ENCODE measurements around the gene DIO3. TPM values are rescaled to one million over a fixed set of nuclear protein-coding genes. Genes with fewer than 3 reads are reported as not detected.

DIO3 gene
- total and polyA plus RNA-seq, 2 of the 4 experiments (the other 2 are of a cell fraction): not detected

GRCh38 chr14:101598159-101598558, 36.9 kb downstream of the DIO3 start:
- Histone ChIP-seq H3K9me3 (ENCODE audit: control insufficient read depth, insufficient read depth, low read length) (no peaks in the 10 kb centered on the region), H4K91ac (ENCODE audit: insufficient read depth, low read depth, low read length) (no peak overlapping the region), H3K27ac (ENCODE audit: insufficient read depth, low read length) (no peak overlapping the region), H3K4ac (ENCODE audit: low read depth, low read length) (no peak overlapping the region), H3K4me3 (ENCODE audit: insufficient read depth, low read depth, low read length) (no peak overlapping the region), H3K36me3 (ENCODE audit: control insufficient read depth, insufficient read depth, low read length) (no peaks in the 10 kb centered on the region), H2BK20ac (ENCODE audit: low read depth, low read length) (no peak overlapping the region), H3K9me1 (ENCODE audit: insufficient read depth, low read length) (no peaks in the 10 kb centered on the region), H2AK9ac (replicated peaks; ENCODE audit: low read depth, low read length, poor library complexity) (peak overlapping the region; percentile 55), H3K9ac (ENCODE audit: low read depth, low read length) (no peak overlapping the region), H3K56ac (ENCODE audit: extremely low read depth, insufficient read depth, low read length) (no peak overlapping the region), H2BK120ac (ENCODE audit: low read depth, low read length) (no peak overlapping the region), H3K18ac (ENCODE audit: low read depth, low read length) (no peak overlapping the region), H4K8ac (ENCODE audit: low read depth in 2 of 2, low read length in 2 of 2) (no peak overlapping the region), H2BK15ac (ENCODE audit: low read depth, low read length) (no peak overlapping the region), H3K4me2 (ENCODE audit: low read depth, low read length) (no peak overlapping the region), H2AK5ac (ENCODE audit: low read depth, low read length) (no peak overlapping the region), H3K27me3 (ENCODE audit: control insufficient read depth, insufficient read depth, low read length) (peaks cover 2% of the 10 kb centered on the region; the same call in 1 of the 2 replicates), H2AFZ (replicated peaks; ENCODE audit: low read length, poor library complexity) (no peak overlapping the region), H3K14ac (replicated peaks; ENCODE audit: low read depth, low read length) (no peak overlapping the region), H4K5ac (ENCODE audit: low read depth, low read length) (no peak overlapping the region), H3K23ac (ENCODE audit: low read depth, low read length) (no peak overlapping the region), H3K4me1 (ENCODE audit: control insufficient read depth, insufficient read depth, low read length) (no peaks in the 10 kb centered on the region), H4K20me1 (ENCODE audit: insufficient read depth, low read length) (no peaks in the 10 kb centered on the region), H3K79me1 (ENCODE audit: low read depth in 1 of 2, low read length in 2 of 2) (no peaks in the 10 kb centered on the region), H2BK5ac (ENCODE audit: low read depth, low read length, poor library complexity, severe bottlenecking) (no peak overlapping the region)
- TF ChIP-seq CTCF (conservative IDR thresholded peaks at IDR 0.05; ENCODE audit: low read depth, low read length): no peak
- TF ChIP-seq SMC3 (IDR thresholded peaks at IDR 0.05; ENCODE audit: low read depth, low read length): no peak
- TF ChIP-seq USF2 (IDR thresholded peaks at IDR 0.05; ENCODE audit: low read depth, low read length): no peak
- TF ChIP-seq MXI1 (IDR thresholded peaks at IDR 0.05; ENCODE audit: borderline replicate concordance, low read depth, low read length): no peak
- no peak for TF ChIP-seq NFE2L2 (IDR thresholded peaks at IDR 0.05; ENCODE audit: low read depth, low read length)
- WGBS, 2 experiments (ENCODE audit: extremely low coverage in 2 of 2, insufficient read length in 1 of 2): 50% methylated on average over 1 of the region's 6 CpGs; no CpG with 5 or more reads in 1 of the 2 experiments
- intact Hi-C loops (cut with micrococcal nuclease) (no loop called here), dilution Hi-C loops (cut with HindIII; ENCODE audit: low sequenced_read_pairs, unreplicated experiment) (no loop called here), in situ Hi-C loops (cut with MboI; ENCODE audit: low sequenced_read_pairs) (no loop called here)
- ChIA-PET POLR2A (ENCODE audit: unreplicated experiment) (no interaction called here), CTCF (no interaction called here)
- BruUV-seq (replicated peaks): no TSS peak
- no peak for ATAC-seq (ENCODE audit: low read depth)
- no peak for DNase-seq

All from IMR-90 (cell line).